Endothelial cell of umbilical vein (primary cell): ENCODE data around the gene TMCC2.

Experiments used
- EZH2 ChIP-seq: IDR thresholded peaks from 2 replicates; pipeline ENCODE4 v1.6.1; 2012; ENCODE audit warnings: borderline replicate concordance, low read depth, mild to moderate bottlenecking, moderate library complexity, low read length, inconsistent platforms; ENCODE audit not compliant: severe bottlenecking
- FOS ChIP-seq: IDR thresholded peaks from 2 replicates; pipeline ENCODE4 v1.6.1; 2011; ENCODE audit warnings: mild to moderate bottlenecking, low read length, moderate library complexity, borderline replicate concordance; ENCODE audit not compliant: insufficient read depth
- JUN ChIP-seq: IDR thresholded peaks from 2 replicates; pipeline ENCODE4 v1.6.1; 2011; ENCODE audit warnings: borderline replicate concordance, low read depth; ENCODE audit not compliant: insufficient read length, insufficient read depth
- MYC ChIP-seq: IDR thresholded peaks from one replicate; pipeline ENCODE4 v1.6.1; 2011; ENCODE audit warnings: mild to moderate bottlenecking, low read depth, low read length
- POLR2A ChIP-seq: IDR thresholded peaks from 2 replicates; pipeline ENCODE4 v1.6.1; 2012; ENCODE audit warnings: low read depth, mild to moderate bottlenecking, control low read depth, low read length
- POLR2AphosphoS5 ChIP-seq: IDR thresholded peaks from 2 replicates; pipeline ENCODE4 v1.6.1; 2012; ENCODE audit warnings: low read depth, mild to moderate bottlenecking, control low read depth, low read length, moderate library complexity; ENCODE audit not compliant: insufficient read depth
- TF ChIP-seq, protein P1 (sequence below): IDR thresholded peaks from 2 replicates; pipeline ENCODE4 v1.6.1; 2011; ENCODE audit not compliant: insufficient read depth, insufficient read length
- TF ChIP-seq, protein P2 (sequence below), 2 donors: IDR thresholded peaks; 1 replicate in 1 of 2; 2 replicates in 1 of 2; pipeline ENCODE4 v1.5.1; 2011; ENCODE audit warnings: low read length in 2 of 2, mild to moderate bottlenecking in 2 of 2, moderate library complexity in 2 of 2, control low read depth in 1 of 2, inconsistent platforms in 1 of 2, low read depth in 1 of 2; ENCODE audit not compliant: insufficient read depth in 1 of 2; ENCODE audit errors: extremely low read depth in 1 of 2

- TF ChIP-seq, protein P1, sequence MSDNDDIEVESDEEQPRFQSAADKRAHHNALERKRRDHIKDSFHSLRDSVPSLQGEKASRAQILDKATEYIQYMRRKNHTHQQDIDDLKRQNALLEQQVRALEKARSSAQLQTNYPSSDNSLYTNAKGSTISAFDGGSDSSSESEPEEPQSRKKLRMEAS, result no peak
- TF ChIP-seq, protein P2, sequence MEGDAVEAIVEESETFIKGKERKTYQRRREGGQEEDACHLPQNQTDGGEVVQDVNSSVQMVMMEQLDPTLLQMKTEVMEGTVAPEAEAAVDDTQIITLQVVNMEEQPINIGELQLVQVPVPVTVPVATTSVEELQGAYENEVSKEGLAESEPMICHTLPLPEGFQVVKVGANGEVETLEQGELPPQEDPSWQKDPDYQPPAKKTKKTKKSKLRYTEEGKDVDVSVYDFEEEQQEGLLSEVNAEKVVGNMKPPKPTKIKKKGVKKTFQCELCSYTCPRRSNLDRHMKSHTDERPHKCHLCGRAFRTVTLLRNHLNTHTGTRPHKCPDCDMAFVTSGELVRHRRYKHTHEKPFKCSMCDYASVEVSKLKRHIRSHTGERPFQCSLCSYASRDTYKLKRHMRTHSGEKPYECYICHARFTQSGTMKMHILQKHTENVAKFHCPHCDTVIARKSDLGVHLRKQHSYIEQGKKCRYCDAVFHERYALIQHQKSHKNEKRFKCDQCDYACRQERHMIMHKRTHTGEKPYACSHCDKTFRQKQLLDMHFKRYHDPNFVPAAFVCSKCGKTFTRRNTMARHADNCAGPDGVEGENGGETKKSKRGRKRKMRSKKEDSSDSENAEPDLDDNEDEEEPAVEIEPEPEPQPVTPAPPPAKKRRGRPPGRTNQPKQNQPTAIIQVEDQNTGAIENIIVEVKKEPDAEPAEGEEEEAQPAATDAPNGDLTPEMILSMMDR (IDR thresholded peaks at IDR 0.05; ENCODE audit: extremely low read depth in 1 of 2, insufficient read depth in 1 of 2, low read depth in 1 of 2, low read length in 2 of 2), result no peak
- TF ChIP-seq POLR2AphosphoS5 (no peak), POLR2A (no peak), EZH2 (no peak), MYC (no peak), FOS (no peak), JUN (no peak)
These were observed 88.4 kb downstream of the TMCC2 start for GRCh38 chr1:205316161-205316566.
